Endothelial cell of umbilical vein (primary cell): ENCODE data around the gene GRM5. TPM values are rescaled to one million over a fixed set of nuclear protein-coding genes. Genes with fewer than 3 reads are reported as not detected.

Experiments
- BruUV-seq: library from RNA; stranded (reverse); fragments of 400-500 nt; replicated peaks from 2 replicates; lab custom pipeline; 2021; lab: Mats Ljungman, UMichigan
- CTCF ChIA-PET: fragments of 300-600, 350-600 bp; sonication (Branson Sonifier 250); formaldehyde crosslinking; loops from one replicate; lab custom pipeline; 2021; ENCODE audit warnings: antibody characterized with exemption, inconsistent platforms; lab: Charles Lee
- POLR2A ChIA-PET: fragments of 300-600, 350-600 bp; sonication (Branson Sonifier 250); formaldehyde crosslinking; loops from one replicate; lab custom pipeline; 2021; ENCODE audit warnings: antibody characterized with exemption, inconsistent platforms; lab: Charles Lee
- DNase-seq: peaks from one replicate; pipeline ENCODE4 v3.0.0-alpha.2; 2011; ENCODE audit warnings: low read depth, low spot score
- FAIRE-seq: peaks from 2 replicates; lab custom pipeline; 2011; peaks lifted over from hg19 to GRCh38; lab: Jason Lieb, UNC
- H2AFZ ChIP-seq: 2 replicates; pipeline ENCODE4 v1.6.0; 2012; ENCODE audit warnings: low read depth, low read length, control low read depth, inconsistent platforms
- H3K27ac ChIP-seq: 2 replicates; pipeline ENCODE4 v1.5.1; 2011; ENCODE audit warnings: low read depth, mild to moderate bottlenecking, control low read depth, low read length, moderate library complexity; ENCODE audit not compliant: insufficient read depth
- H3K27me3 ChIP-seq, 2 experiments: 2 replicates each; pipeline versions ENCODE4 v1.6.0 to v1.6.1; 2011; ENCODE audit warnings: low read length in 2 of 2, mixed read lengths in 1 of 2; ENCODE audit not compliant: control insufficient read depth in 2 of 2, insufficient read depth in 2 of 2
- H3K36me3 ChIP-seq, 2 experiments: 2 replicates in 1 of 2; 3 replicates in 1 of 2; pipeline ENCODE4 v1.5.1; 2011; ENCODE audit warnings: low read length in 2 of 2, mild to moderate bottlenecking in 1 of 2, moderate library complexity in 1 of 2; ENCODE audit not compliant: control insufficient read depth in 2 of 2, insufficient read depth in 2 of 2; ENCODE audit errors: extremely low read depth in 1 of 2
- H3K4me1 ChIP-seq: 3 replicates; pipeline ENCODE4 v1.5.1; 2011; ENCODE audit warnings: mild to moderate bottlenecking, low read length; ENCODE audit not compliant: control insufficient read depth, insufficient read depth; ENCODE audit errors: extremely low read depth
- H3K4me2 ChIP-seq: 2 replicates; pipeline ENCODE4 v1.6.1; 2011; ENCODE audit warnings: low read length, control low read depth, mixed read lengths; ENCODE audit not compliant: insufficient read depth
- H3K4me3 ChIP-seq, 3 experiments: fragments of 200-600 bp in 1 of 3; sonication (generic), shearing (Covaris generic) in 1 of 3; replicated peaks in 1 of 3; 2 replicates each; pipeline ENCODE4 v1.5.1; 2011 to 2016; ENCODE audit warnings: control low read depth in 3 of 3, low read length in 3 of 3, mild to moderate bottlenecking in 2 of 3, inconsistent platforms in 1 of 3, low read depth in 1 of 3, moderate library complexity in 1 of 3; ENCODE audit not compliant: insufficient read depth in 1 of 3
- H3K79me2 ChIP-seq: 2 replicates; pipeline ENCODE4 v1.6.0; 2012; ENCODE audit warnings: low read length, inconsistent platforms; ENCODE audit not compliant: control insufficient read depth, insufficient read depth
- H3K9ac ChIP-seq: replicated peaks from 2 replicates; pipeline ENCODE3; 2011; ENCODE audit warnings: low read length, control low read depth; ENCODE audit not compliant: insufficient read depth; ENCODE audit errors: extremely low read depth
- H3K9me1 ChIP-seq: replicated peaks from 3 replicates; pipeline ENCODE4 v1.6.0; 2011; ENCODE audit warnings: mild to moderate bottlenecking, low read length; ENCODE audit not compliant: control insufficient read depth, insufficient read depth; ENCODE audit errors: extremely low read depth
- H3K9me3 ChIP-seq: replicated peaks from 2 replicates; pipeline ENCODE4 v1.5.1; 2012; ENCODE audit warnings: low read length, inconsistent platforms; ENCODE audit not compliant: control insufficient read depth, insufficient read depth
- H4K20me1 ChIP-seq: replicated peaks from 2 replicates; pipeline ENCODE3; 2011; ENCODE audit warnings: mild to moderate bottlenecking, low read length; ENCODE audit not compliant: control insufficient read depth, insufficient read depth; ENCODE audit errors: extremely low read depth
- CTCF ChIP-seq, 2 donors: IDR thresholded peaks; 1 replicate in 1 of 2; 2 replicates in 1 of 2; pipeline ENCODE4 v1.5.1; 2011; ENCODE audit warnings: low read length in 2 of 2, mild to moderate bottlenecking in 2 of 2, moderate library complexity in 2 of 2, control low read depth in 1 of 2, inconsistent platforms in 1 of 2, low read depth in 1 of 2; ENCODE audit not compliant: insufficient read depth in 1 of 2; ENCODE audit errors: extremely low read depth in 1 of 2
- EZH2 ChIP-seq: IDR thresholded peaks from 2 replicates; pipeline ENCODE4 v1.6.1; 2012; ENCODE audit warnings: borderline replicate concordance, low read depth, mild to moderate bottlenecking, moderate library complexity, low read length, inconsistent platforms; ENCODE audit not compliant: severe bottlenecking
- FOS ChIP-seq: IDR thresholded peaks from 2 replicates; pipeline ENCODE4 v1.6.1; 2011; ENCODE audit warnings: mild to moderate bottlenecking, low read length, moderate library complexity, borderline replicate concordance; ENCODE audit not compliant: insufficient read depth
- GATA2 ChIP-seq: IDR thresholded peaks from 2 replicates; pipeline ENCODE4 v1.7.0; 2011; ENCODE audit warnings: low read depth, mild to moderate bottlenecking, moderate library complexity, mixed read lengths, low read length; ENCODE audit not compliant: insufficient read length, insufficient read depth
- JUN ChIP-seq: IDR thresholded peaks from 2 replicates; pipeline ENCODE4 v1.6.1; 2011; ENCODE audit warnings: borderline replicate concordance, low read depth; ENCODE audit not compliant: insufficient read length, insufficient read depth
- MAX ChIP-seq: IDR thresholded peaks from 2 replicates; pipeline ENCODE4 v1.6.1; 2011; ENCODE audit not compliant: insufficient read depth, insufficient read length
- MYC ChIP-seq: IDR thresholded peaks from one replicate; pipeline ENCODE4 v1.6.1; 2011; ENCODE audit warnings: mild to moderate bottlenecking, low read depth, low read length
- POLR2A ChIP-seq: IDR thresholded peaks from 2 replicates; pipeline ENCODE4 v1.6.1; 2012; ENCODE audit warnings: low read depth, mild to moderate bottlenecking, control low read depth, low read length
- POLR2AphosphoS5 ChIP-seq: IDR thresholded peaks from 2 replicates; pipeline ENCODE4 v1.6.1; 2012; ENCODE audit warnings: low read depth, mild to moderate bottlenecking, control low read depth, low read length, moderate library complexity; ENCODE audit not compliant: insufficient read depth
- dilution Hi-C: fragments of 300-500 bp; cut with MboI; formaldehyde crosslinking; loops from one replicate; pipeline ENCODE4 v1.15.0; 2019; ENCODE audit warnings: low sequenced_read_pairs; ENCODE audit not compliant: extremely low pct_ligation_motif_present
- intact Hi-C: fragments of 100-400 bp; cut with micrococcal nuclease; formaldehyde crosslinking; loops from one replicate; pipeline ENCODE4 v1.10.0; 2022
- polyA plus RNA-seq, 4 experiments: library from polyadenylated mRNA; depleted of rRNA in 3 of 4; stranded (reverse) in 3 of 4; unstranded in 1 of 4; fragments of >200 nt; gene quantifications; 2 replicates each; pipeline versions ENCODE4 v1.2.1 to v1.2.3, GENCODE V29; 2011 to 2012; ENCODE audit warnings: missing spikeins in 1 of 4
- total RNA-seq: library from RNA; stranded (reverse); gene quantifications from 2 replicates; pipeline ENCODE4 v1.2.3, GENCODE V29; 2021

Gene GRM5
- total and polyA plus RNA-seq, 2 donors (not counting 3 experiments of a cell fraction or from before 2014, with no cell fraction given): 0.10 to 0.11 TPM

GRCh38 chr11:88692306-88693086 lies 373.3 kb downstream of the GRM5 start:
- no peaks in the 10 kb centered on the region for H4K20me1 ChIP-seq
- H3K27ac ChIP-seq: no peak overlapping the region
- H3K9me3 ChIP-seq: no peaks in the 10 kb centered on the region
- H3K4me3 ChIP-seq: no peak overlapping the region
- H3K27me3 ChIP-seq: peaks cover 2 to 3% of the 10 kb centered on the region in 2 experiments
- no peak overlapping the region for H2AFZ ChIP-seq
- H3K4me1 ChIP-seq: no peaks in the 10 kb centered on the region
- FAIRE-seq (no peak), DNase-seq (no peak)
- no peaks in the 10 kb centered on the region for H3K36me3 ChIP-seq
- intact Hi-C loops (no loop called here), dilution Hi-C loops (no loop called here)
- TF ChIP-seq MYC (no peak), POLR2A (no peak), GATA2 (no peak), JUN (no peak), MAX (no peak), EZH2 (no peak), FOS (no peak), POLR2AphosphoS5 (no peak), CTCF (IDR thresholded peaks at IDR 0.05; ENCODE audit: extremely low read depth in 1 of 2, insufficient read depth in 1 of 2, low read depth in 1 of 2, low read length in 2 of 2) (no peak)
- no peaks in the 10 kb centered on the region for H3K79me2 ChIP-seq
- CTCF ChIA-PET: no interaction called here
- no peak overlapping the region for H3K9ac ChIP-seq
- BruUV-seq: no TSS peak
- no peaks in the 10 kb centered on the region for H3K9me1 ChIP-seq
- no peak overlapping the region for H3K4me2 ChIP-seq
- POLR2A ChIA-PET: no interaction called here
